GM10248 (cell line): ENCODE data around the gene SGPP2.

ENCODE experiments used
- CTCF ChIA-PET: fragments of 300-600 bp; sonication (Branson Sonifier 250); formaldehyde crosslinking; extraction: SDS; loops from one replicate; lab custom pipeline; 2021; ENCODE audit warnings: antibody characterized with exemption; lab: Yijun Ruan, JAX
- POLR2A ChIA-PET: fragments of 350-650 bp; sonication (Branson Sonifier 250); formaldehyde crosslinking; extraction: SDS; loops from one replicate; lab custom pipeline; 2020; ENCODE audit warnings: antibody characterized with exemption; lab: Yijun Ruan, JAX
- DNase-seq: peaks from one replicate; pipeline ENCODE4 v3.0.0; 2012; ENCODE audit errors: extremely low spot score
- TF ChIP-seq, protein P1 (sequence below): IDR thresholded peaks from 2 replicates; pipeline ENCODE4 v1.5.1; 2012; ENCODE audit warnings: mild to moderate bottlenecking, low read depth; ENCODE audit errors: extremely low read depth, missing control alignments, control extremely low read depth

Gene SGPP2

DNA sequence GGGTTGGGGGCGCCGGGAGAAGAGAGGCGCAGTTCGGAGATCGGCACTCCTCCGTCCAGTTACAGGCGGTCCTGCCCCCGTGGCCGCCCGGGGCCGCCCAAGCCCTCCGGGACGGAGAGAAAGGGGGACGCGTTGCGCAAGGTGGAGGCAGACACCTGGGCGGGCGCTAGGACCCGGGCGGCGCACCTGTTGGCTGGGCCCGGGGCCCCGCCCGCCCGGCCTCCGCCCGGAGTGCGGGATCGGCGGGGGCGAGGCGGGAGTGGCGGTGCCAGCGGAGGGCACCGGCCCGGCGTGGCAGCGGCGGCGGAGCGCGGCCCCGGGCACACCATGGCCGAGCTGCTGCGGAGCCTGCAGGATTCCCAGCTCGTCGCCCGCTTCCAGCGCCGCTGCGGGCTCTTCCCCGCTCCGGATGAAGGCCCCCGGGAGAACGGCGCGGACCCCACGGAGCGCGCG is at the start of gene SGPP2:
SGPP2 (plus strand) TSS at position 268 of the 453 bp plus-strand sequence; CDS start at position 328, 60 bp downstream.
- POLR2A ChIA-PET: no interaction called here

GRCh38 chr2:222375798-222376197 is 48.5 kb upstream of the SGPP2 start:
- TF ChIP-seq, protein P1, sequence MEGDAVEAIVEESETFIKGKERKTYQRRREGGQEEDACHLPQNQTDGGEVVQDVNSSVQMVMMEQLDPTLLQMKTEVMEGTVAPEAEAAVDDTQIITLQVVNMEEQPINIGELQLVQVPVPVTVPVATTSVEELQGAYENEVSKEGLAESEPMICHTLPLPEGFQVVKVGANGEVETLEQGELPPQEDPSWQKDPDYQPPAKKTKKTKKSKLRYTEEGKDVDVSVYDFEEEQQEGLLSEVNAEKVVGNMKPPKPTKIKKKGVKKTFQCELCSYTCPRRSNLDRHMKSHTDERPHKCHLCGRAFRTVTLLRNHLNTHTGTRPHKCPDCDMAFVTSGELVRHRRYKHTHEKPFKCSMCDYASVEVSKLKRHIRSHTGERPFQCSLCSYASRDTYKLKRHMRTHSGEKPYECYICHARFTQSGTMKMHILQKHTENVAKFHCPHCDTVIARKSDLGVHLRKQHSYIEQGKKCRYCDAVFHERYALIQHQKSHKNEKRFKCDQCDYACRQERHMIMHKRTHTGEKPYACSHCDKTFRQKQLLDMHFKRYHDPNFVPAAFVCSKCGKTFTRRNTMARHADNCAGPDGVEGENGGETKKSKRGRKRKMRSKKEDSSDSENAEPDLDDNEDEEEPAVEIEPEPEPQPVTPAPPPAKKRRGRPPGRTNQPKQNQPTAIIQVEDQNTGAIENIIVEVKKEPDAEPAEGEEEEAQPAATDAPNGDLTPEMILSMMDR: no peak
- no peak for DNase-seq
- ChIA-PET POLR2A (no interaction called here), CTCF (interaction anchor here (0.9 kb wide), 1 partner anchor 21 kb away, joined by 3 read pairs; no protein-coding TSS in a partner anchor)

More for the DNA sequence above, at the start of gene SGPP2:
- DNase-seq: peak; percentile 67
- TF ChIP-seq, protein P1: no peak
- CTCF ChIA-PET: no interaction called here

GRCh38 chr2:222380456-222380855 is 43.9 kb upstream of the SGPP2 start:
- CTCF ChIA-PET: no interaction called here
- TF ChIP-seq, protein P1: no peak
- no peak for DNase-seq
- POLR2A ChIA-PET: no interaction called here

GRCh38 chr2:222381566-222381965 is 42.8 kb upstream of the SGPP2 start:
- TF ChIP-seq, protein P1: no peak
- ChIA-PET CTCF (interaction anchor here (1.4 to 1.9 kb wide), 3 partner anchors 10 to 25 kb away, joined by 3 to 7 read pairs (median 4); no protein-coding TSS in a partner anchor), POLR2A (no interaction called here)
- no peak for DNase-seq

DNA sequence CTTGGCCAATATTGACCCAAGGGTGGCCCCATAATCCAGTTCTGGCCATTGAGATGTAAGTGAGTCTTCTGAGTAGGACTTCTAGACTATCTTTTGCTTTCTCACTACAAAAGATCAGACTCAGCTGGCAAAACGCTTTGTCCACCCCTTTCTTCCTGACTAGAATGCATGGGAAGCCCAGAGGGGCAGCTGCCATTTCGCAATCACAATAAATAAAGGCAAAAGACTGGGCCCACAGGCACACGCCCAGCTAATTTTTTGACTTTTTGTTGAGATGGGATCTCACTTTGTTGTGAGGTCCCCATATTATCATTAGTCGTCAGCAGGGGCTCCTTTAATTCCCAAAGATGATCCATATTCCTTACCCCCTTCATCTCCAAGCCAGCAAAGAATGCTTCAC is 41.1 kb upstream of the SGPP2 start:
- DNase-seq: no peak
- ChIA-PET POLR2A (no interaction called here), CTCF (interaction anchor here (1.0 to 1.6 kb wide), 2 partner anchors 19 to 65 kb away, joined by 4 read pairs; no protein-coding TSS in a partner anchor)
- TF ChIP-seq, protein P1: no peak

DNA sequence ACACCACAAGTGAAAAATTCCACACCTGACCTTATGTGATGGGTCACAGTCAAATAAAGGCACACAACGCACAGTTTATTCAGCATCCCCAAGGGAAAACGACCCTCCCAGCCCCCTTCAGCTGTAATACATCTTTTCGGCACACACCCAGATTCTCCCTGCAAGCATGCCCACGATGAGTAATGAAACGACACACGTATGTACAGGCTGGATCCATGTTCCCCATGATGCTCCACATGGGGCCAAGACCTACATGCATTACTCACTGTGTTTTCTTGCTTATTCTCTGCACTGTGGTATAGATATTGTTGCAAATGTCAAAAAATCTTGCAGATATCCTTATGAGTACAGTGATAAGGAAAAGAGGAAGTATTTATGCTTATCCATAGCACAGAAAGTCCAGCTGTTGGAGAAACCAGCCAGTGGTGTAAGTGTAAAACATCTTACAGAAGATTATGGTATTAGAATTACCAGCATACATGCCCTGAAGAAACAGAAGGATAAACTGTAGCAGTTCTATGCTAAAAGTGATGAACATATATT is 32.5 kb upstream of the SGPP2 start:
- ChIA-PET CTCF (interaction anchor here (1.0 to 1.5 kb wide), 3 partner anchors 14 to 74 kb away, joined by 3 read pairs; no protein-coding TSS in a partner anchor), POLR2A (no interaction called here)
- TF ChIP-seq, protein P1: no peak
- DNase-seq: no peak
